HG02798 (cell line): ENCODE measurements around the gene BBOX1.
"Not testable (repeated sequence)": the region's sequence is repeated elsewhere in the genome, so short reads cannot be mapped to it uniquely, and the experiment has no call there.

Experiments
- ATAC-seq: cut with Tn5 transposase; IDR thresholded peaks from one replicate; pipeline ENCODE4 v1.9.1; 2021; ENCODE audit warnings: mild to moderate bottlenecking; ENCODE audit not compliant: unreplicated experiment, poor library complexity

BBOX1 gene, protein sequence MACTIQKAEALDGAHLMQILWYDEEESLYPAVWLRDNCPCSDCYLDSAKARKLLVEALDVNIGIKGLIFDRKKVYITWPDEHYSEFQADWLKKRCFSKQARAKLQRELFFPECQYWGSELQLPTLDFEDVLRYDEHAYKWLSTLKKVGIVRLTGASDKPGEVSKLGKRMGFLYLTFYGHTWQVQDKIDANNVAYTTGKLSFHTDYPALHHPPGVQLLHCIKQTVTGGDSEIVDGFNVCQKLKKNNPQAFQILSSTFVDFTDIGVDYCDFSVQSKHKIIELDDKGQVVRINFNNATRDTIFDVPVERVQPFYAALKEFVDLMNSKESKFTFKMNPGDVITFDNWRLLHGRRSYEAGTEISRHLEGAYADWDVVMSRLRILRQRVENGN

DNA sequence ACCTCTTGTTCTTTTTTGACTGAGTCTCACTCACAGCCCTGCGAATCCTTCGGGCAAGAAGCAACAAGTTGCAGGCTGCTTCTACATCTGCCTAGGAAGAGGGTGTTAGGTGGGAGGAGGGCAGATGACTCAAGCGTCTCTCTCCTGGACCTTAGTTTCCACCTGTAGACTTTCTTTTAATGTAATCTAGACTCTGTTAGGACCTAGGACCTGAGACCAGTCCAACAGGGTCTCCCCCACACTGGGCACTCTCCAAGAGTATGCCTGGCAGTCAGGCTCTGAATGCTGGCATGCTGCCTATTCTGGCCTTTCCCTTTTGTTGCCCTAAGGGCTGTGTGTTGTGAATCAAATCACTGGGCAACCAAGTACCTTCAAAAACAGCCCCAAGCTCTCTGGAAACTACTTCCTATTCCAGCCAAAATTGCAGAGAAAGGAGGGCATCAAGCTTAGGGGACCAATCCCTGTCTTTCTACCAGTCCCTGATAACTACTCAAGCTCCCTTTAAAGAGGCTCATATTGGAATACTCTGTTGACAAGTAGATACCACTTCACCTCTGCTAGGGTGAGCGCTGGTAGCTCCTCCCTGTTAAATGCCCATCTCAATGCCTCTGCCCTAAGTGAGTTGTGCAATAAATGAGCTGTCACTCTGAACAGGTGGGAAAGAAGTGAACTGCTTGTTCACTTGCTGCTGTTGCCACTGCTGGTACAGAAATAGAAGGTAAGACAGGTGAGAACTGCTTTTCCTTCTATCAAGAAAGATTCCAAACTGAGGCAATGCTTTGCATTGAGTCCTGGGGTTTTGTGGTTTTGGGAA is at the start of gene BBOX1:
Gene BBOX1 (plus strand): TSS at position 514 of the 814 bp plus-strand sequence. CDS start 14,616 bp downstream, outside the sequence.
- no peak for ATAC-seq

DNA sequence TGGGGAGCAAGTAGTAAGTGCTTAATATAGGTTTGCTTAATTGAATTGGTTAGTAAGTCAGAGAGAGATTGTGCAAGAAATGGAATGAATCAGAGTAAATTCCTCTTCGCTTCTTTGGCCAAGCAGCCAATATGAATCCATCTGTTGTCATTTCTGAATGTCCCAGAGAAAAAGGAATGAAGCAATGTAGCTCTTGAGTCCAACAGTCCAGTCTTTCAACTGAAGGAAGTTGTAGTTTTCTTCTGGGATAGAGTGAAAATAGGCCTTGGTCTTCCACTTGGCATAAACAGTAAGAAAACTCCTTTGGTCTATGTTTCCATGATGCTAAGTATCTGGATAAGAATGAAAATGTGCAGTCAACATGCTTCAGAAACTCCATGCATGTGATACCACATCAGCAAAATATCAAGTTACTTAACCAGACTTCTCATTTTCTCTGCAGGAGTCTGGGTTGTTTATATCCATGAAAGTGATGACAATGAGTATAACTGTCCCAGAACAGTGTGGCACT is 48.5 kb upstream of the BBOX1 start:
- ATAC-seq, result no peak

DNA sequence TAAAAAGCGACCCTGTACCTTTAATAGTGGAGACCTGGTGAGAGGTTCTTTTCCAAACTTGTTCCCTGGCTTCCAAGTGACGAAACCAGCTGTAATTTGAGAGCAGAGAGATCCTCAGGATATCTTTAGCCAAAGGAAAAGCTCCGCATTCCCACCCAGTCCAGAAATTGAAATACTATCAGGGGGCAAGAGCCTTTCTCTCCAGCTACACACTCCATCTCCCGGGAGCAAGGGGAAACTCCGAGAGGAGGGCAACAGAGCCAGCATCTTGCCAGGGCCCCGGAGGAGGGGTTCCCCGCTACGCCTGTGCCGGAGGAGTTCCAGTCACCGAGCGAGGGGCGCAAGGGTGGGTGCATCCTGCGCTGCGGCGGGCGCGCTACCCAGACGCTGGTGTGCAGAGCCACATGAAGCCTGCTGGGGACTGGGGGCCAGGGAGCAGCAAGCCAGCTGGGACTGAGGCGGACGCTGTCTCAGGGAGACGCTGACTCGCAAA is 46.6 kb upstream of the BBOX1 start, which contains the start of gene FIBIN:
Gene FIBIN (plus strand): TSS at position 148 of the 493 bp plus-strand sequence. CDS start 415 bp downstream, outside the sequence.
- no peak for ATAC-seq

DNA sequence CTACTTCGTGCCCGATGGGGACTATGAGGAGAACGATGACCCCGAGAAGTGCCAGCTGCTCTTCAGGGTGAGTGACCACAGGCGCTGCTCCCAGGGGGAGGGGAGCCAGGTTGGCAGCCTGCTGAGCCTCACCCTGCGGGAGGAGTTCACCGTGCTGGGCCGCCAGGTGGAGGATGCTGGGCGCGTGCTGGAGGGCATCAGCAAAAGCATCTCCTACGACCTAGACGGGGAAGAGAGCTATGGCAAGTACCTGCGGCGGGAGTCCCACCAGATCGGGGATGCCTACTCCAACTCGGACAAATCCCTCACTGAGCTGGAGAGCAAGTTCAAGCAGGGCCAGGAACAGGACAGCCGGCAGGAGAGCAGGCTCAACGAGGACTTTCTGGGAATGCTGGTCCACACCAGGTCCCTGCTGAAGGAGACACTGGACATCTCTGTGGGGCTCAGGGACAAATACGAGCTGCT is 46.0 kb upstream of the BBOX1 start:
- ATAC-seq, result no peak

DNA sequence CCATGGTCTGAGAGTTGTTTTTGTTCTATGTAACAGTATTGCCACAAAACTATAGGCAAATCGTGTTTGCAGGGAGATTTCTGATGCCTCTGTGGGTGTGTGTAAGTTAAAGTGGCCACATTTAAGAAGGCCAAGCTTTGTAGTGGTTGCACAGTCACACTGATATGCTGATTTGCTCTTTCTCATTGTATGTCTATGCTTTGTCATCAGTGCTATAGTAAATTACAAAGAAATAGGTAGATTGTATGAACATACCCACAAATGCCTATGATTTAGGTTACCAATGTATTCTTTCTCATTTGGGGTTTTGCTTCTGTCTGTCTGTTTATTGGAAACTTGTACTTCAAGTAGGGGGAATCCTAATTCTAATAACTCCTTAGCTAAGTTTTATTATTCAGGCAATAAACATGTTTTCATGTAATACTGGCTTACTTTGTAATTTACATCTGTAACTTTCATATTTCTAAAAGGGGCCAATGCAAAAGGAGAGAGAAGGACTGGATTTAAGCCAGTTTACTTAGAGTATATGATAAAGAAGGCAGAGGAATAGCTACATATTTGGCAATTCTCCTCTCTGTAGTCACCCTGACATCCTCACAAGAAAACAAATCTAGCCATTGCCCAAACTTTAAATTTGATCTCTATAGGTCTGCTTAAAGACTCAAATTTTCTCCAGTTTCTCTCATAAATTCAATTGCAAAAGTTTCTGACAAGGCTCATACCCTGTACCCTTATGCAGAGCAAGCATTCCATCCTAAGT is 44.7 kb upstream of the BBOX1 start:
- no peak for ATAC-seq

DNA sequence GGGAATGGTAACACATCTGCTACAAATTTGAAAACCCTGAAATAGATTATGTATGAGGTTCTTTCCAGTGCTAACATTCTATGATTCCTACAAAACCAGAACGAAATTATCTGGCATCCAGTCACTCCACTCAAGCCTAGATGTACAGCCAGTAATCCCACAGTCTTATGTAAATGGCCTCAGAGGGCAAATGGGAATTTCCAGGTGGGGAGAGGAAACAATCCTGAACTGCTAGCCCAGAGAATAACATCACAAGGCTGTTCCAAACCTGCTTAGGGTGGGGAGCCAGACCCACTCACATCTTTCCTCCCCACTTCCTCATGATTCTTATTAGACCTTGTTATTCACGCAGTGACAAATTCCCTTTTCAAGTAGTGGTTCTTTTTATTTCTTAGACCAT is 43.2 kb upstream of the BBOX1 start:
- ATAC-seq, result no peak

DNA sequence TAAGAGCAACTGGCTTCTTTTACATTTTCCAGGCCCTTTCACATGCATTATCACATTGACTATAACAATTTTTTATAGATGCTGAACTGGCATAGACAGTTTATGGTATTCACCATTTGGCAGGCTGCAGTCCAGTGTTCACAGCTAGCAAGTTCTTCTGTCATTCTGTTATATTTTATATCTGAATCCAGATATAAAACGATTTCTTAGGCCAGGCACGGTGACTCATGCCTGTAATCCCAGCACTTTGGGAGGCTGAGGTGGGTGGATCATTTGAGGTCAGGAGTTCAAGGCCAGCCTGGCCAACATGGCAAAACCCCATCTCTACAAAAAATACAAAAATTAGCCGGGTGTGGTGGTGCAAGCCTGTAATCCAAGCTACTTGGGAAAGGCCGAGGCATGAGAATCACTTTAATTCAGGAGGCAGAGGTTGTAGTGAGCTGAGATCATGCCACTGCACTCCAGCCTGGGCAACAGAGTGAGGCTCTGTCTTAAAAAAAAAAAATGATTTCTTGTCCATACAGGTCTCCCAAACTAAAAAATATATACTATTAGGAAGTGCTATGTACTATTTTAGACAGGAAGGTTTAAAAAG is 39.4 kb upstream of the BBOX1 start:
- ATAC-seq, result not testable (repeated sequence)

DNA sequence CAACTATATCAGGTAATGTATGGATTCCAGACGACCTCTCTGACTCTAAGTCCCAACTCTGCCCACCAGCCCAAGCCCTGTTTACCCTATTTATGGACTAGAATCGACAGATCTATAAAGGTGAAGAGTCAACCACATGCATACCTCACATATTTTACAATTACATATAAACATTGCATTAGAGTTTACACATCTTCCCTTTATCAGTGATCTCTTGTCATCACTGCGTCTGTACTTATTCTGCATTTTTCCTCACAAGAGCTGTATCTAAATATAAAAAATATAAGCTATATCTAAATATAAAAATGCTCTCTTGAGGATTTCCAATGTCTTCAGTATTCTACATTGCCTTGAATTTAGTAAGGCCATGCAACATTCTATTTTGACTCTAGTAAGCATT is 38.2 kb upstream of the BBOX1 start:
- no peak for ATAC-seq

DNA sequence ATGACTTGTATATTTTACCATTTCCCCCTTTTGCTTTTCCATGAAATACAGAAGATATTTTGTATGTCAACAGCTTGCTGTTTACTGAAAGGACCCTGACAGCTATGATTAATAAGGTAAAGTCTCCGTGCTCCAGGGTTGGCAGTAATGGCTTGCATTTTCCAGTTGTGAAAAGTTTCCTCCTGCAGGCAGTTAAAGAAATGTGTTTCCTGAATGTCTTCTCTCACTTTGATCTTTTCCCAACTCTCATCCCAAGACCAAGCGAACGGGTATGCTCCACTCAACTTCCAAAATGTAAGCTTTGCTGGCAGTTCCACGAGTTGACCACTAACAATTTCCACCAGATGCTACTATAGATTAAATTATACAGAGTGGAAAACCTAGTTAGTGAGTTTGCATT is 37.8 kb upstream of the BBOX1 start:
- ATAC-seq, result no peak

DNA sequence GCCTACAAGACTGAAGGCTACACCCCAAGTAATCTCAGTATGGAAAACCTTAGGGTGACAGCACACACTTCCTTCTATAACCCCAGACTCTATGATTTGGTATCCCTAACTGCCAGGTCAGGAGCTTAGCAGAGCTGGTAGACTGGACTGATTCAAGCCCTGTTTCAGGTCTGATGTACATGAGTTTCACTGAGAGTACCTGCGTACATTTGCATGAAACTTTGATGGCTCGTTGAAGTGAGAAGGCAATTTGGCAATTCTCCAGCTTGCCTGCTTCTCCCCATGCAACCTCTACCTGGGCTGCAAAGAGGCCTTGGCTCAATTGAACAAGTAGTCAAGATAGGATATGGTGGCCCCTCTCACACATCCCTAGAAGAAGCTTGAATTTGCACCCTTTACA is 36.5 kb upstream of the BBOX1 start:
- no peak for ATAC-seq

DNA sequence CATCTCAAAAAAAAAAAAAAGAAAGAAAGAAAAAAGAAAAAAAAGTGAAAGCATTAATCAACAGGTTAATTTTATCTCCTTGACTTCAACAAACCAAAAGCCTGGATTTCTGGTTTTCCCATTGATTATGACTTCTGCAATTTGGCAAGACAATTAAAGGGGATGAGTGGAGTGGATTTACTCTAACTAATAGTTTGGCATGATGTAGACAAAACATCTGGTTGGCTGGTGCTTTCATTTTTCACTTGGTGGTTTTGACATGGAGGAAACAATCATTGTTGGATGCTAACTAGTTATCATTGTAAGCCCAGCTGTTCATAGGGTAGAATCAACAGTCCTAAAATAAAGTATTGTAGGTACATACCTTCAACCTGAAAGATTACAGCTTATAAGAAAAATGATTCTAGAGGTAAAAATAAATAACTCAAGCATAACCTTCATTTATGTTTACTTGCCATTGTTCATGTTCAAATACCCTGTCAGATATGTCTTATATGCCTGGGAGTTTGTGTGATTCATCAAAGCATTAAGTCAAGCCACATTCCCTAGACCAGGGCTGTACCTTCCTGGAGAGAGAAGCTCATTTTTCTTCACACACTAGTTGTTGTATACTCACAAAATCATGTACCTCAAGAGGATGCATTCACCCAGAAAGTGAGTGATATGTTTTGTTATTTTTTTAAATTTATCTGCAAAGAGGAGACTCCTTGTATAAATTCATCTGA is 31.6 kb upstream of the BBOX1 start:
- ATAC-seq, result no peak

DNA sequence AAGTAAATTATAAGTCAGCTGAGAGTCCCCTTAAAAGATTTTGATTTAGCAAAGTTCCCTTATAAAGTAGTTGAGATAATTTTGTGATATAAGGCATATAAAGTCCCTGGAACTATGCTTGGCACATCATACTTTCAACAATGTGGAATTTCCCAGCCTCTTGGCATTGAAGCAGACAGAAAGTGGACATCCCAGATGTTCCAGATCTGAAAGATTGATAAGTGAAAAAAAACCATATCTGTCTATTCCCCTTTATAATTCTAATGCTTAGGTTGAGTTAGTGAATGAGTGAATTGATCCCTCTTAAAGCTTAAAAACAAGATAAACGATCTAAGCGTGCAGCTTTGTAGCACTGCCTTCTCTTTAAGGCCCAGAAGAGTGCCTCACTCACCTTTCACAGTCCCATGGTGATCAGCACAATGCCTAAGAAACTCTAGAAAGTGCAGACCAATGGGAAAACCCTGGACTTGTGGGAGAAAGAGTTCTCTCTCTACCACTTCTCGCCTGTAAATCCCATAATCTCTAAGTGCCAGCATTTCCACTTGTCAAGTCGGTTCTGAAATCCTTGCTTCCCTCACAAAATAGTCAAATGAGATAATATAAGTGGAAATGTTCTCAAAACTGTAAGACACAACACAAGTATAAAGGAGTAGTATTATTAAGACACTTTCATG is 28.9 kb upstream of the BBOX1 start:
- no peak for ATAC-seq

DNA sequence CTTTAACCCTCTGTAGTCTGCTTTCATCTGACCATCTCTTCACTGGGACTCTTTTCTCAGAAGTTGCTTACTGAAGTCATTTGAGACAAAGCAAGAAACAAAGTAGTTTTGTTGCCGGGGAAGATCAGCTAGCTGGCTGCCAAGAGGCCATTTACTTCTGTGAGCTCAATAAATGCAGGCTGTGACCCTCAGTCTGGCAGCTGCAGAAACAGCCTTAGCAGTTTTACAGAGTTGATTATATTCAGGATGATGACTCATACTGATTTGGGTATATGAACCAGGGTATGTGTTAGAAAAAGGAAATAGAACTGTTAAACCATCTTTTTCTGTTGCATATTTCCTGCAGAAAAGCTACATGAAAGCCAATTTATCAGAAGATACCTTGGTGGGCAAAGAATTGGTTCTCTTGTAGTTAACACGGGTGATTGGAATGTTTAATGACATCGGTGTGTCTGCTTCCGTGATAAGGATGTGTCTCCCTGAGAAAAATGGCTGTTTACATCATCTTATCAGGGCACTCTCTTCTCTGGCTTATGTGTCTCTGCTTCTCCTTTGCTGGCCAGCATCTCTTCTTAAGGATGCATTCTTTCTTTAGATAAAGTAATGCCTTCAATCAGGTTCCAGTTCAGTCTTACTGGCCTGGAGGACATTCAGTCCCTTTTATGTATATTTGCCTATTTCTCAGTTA is 28.2 kb upstream of the BBOX1 start:
- peak; percentile 43 for ATAC-seq

DNA sequence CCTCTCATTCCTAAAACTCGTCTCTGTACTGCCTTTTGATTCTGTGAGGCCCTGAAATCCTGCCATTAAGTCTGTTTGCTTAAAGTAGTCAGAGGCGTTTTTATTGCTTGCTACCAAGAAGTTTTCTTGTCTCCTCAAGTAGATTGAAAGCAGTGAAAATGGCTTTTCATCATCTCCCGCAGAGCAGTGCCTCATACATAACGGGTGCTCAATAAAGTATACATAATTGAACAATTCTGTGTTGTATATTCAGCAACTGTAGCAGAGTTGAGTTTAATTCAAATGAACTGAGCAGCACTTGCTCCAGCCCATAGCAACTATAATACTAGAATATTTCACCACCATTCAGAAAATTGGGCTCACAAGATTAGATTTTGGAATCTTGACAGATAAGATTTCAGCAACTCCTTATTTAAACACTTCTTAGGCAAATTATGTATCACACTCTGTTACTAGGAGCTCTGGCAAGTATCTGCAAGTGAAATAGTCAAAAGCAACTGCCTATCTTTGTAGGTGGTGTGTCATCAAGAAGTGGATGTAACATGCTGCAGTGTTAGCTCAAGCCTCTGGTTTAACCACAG is 26.7 kb upstream of the BBOX1 start:
- ATAC-seq, result no peak

DNA sequence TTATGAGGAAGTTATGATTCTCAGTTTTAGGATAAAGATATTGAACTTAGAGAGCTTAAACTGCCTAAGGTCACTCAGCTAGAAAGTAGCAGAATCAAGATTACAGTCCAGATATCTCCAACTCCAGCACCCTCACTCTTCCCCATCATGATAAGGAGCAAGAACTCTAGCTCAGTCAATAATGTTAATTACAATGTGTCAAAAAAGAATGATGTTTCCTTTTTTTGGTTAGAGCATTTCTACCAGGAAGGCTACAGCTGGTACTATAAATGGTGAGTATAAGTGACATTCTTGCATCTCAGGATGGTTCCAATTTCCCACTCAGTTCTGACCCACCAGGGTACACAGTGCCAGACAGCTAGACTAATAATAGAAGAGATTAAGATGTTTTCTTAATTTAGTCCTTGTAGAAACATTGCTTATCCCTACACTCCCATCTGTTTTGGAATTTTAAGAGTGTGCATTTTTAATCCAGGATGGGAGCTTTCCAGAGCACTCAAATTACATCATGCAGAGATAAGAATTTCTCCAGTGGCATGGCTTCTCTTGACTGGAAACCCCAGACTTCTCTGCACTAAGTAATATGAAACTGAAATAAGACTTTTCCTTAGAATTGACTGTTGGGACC is 21.6 kb upstream of the BBOX1 start:
- ATAC-seq, result no peak

DNA sequence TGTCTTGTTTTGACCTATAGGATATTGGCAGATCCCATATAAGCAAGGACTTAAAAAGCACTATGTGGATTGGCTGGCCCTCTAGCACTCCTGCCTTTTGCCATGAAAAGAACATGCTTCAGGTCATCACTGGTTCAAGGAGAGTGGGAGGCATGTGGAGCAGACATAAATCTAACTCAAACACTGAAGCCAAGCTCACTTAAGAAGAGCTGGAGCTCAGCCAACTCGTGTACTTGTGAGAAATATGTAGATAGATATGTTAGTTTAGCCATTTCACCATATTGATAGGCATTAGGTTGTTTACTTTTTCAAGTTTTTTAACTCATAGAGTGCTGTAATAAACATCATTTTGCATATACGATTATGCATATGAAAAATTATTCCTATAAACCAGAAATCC is 19.9 kb upstream of the BBOX1 start:
- ATAC-seq, result no peak

DNA sequence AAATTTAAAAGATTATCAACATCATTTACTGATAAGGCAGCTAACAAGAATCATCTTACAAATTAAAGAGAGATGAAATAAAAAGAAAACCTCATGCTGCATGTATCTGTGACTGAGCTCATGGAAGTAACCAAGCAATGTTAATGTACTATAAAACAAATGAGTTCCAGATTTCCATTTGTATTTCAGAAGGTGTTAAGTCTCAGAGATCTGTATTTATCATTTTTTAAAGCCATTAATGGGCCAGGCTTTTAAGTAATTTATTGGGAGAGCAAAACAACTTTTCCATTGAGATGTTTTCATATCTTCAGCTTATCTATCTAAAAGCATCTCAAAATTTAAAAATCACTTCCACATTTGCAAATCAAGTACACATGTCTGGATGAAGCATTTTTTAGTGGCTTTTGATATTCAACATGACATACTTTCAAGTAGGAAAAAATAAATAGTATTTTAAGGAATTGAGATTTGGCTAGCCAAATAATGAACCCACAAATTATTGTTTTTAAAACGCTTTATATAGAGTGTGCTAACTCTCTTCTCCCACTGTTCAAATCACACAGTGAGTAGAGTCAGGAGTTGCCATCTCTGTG is 17.9 kb upstream of the BBOX1 start:
- no peak for ATAC-seq
